Epidermal melanocyte (primary cell): ENCODE data around the gene UBAC1.
"Not testable (repeated sequence)": the region's sequence is repeated elsewhere in the genome, so short reads cannot be mapped to it uniquely, and the experiment has no call there.

ENCODE experiments used
- DNase-seq: peaks from one replicate; pipeline ENCODE4 v3.0.0; 2011; ENCODE audit warnings: low spot score; ENCODE audit not compliant: insufficient read length

UBAC1 gene

DNA sequence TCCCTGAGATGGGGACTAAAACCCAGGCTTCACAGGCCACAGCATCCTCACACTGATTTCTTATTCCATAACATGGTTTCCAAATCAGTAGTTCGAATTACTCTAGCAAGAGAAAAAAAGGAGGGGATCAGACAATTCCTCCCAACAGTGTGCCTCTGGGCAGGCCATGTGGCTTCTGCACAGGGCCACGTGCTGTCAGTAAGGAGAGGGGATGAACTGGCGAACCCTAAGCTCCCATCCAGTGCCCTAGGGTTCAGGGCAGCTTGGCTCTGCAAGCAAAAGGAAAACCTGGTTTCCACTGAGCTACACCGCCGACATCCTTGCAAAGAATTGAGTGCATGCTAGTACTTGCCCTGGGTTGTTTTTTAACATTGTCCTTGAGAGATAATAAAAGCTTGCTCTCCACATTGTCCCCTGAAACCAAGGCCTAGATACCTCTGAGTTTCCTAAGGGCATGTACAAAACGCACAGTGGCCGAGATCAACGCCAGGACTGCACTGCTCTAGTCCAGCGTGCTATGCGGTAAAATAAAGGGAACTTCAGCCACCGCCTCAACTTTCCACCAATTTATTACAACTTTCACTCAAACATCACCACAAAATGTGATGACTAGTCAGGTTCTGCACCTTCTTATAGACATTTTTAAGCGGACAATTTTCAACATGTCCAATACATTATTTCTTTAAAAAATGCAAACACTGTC lies 58.4 kb downstream of the UBAC1 start:
- no peak for DNase-seq

- DNase-seq, result no peak
Measured at GRCh38 chr9:135901826-135902225, 59.3 kb downstream of the UBAC1 start.

DNA sequence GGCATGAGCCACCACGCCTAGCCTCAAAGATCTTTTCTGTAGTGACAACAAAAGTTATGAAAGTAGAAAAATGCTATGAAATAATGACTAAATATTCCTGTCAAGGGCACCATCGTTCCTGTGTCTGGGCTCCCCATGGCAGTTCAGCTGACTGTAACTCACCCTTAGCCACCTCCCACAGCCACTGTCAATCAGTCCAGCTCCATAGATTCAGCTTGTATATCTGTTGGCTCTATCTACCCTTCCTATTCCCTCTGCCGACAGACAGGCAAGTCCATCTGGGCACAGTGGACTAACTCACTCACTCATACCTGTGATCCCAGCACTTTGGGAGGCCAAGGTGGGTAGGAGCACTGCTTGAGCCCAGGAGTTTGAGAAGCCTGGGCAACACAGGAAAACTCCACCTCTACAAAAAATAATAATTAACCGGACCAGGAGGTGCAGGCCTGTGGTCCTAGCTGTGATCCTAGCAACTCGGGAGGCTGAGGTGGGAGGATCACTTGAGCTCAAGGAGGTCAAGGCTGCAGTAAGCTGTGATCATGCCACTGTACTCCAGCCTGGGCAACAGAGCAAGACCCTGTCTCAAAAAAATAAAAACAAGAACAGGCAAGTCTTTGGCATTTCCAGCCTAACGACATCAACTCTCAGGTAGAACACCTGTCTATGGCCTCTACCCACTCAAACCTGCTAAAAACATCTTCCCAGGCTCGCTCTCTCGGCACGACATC lies 60.0 kb downstream of the UBAC1 start:
- no peak for DNase-seq

GRCh38 chr9:135898634-135899407 lies 62.4 kb downstream of the UBAC1 start:
- no peak for DNase-seq

- no peak for DNase-seq
Measured at GRCh38 chr9:135896626-135897025, 64.5 kb downstream of the UBAC1 start.

GRCh38 chr9:135896205-135896604 lies 65.0 kb downstream of the UBAC1 start:
- no peak for DNase-seq

DNA sequence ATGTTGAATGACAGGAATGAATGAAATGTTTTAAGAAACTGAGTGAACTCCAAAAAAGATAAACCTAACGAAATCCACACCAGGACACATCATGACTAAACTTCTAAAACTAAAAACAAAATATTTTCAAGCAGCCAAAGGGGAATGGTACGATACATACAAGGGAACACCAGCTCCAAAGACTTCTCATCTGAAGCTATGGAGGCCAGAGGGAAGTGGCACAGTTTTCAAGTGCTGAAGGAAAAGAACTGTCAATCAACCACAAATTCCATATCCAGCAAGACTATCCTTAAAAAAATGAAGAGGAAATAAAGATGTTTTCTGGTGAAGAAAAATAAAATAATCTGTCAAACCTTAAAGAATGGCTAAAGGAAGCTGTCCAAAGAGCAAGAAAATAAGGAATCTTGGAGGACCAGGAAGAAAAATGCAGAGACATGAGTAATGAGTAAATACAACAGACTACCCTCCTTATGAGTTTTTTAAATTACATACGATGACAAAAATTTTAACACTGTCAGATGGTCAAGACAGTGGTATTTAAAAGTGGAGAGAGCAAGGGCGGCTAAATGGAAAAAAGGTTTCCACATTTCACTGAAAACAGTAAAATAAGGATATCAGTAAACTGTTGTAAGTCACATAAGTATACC lies 65.8 kb downstream of the UBAC1 start:
- no peak for DNase-seq

GRCh38 chr9:135893104-135893503 lies 68.1 kb downstream of the UBAC1 start:
- DNase-seq, result no peak

GRCh38 chr9:135892327-135892726 lies 68.8 kb downstream of the UBAC1 start:
- DNase-seq, result not testable (repeated sequence)

- no peak for DNase-seq
Measured at GRCh38 chr9:135891027-135891631, 70.0 kb downstream of the UBAC1 start.

DNA sequence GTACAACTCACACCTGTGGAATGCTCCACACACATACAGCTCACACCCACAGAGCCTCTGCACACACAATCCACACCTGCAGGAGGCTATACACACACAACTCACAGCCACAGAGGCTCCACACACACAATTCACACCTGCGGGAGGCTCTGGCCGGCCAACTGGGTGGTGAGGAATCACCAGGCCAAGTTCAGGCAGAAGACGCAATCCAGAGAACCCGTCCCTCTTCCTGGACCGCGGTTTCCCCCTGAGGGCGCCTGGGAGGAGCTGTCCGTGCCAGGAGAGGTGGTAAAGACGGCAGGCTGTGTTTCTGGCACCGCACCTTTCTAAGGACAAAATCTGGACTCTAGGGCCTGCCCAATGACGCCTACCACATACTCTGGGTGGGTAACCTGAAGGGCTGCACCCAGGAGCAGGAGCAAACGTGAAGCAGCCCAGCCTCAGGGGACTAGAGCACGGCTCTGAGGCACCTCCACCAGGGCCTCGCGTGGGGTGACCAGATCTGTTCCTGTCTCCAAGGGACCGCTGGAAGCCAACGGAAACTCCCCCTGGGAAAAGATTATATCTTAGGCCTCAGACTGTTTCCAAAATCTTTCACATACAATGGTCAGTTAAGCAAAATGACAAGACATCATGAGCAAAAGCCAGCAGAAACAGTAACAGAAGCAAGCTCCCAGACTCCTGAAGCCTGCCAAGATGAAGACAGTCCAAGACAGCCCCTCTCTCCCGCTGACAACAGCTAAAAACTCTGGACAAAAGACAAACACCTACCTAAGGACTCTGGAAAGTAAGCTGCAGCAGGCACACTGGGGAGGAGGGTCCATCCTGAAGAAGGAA lies 70.8 kb downstream of the UBAC1 start:
- DNase-seq, result no peak

DNA sequence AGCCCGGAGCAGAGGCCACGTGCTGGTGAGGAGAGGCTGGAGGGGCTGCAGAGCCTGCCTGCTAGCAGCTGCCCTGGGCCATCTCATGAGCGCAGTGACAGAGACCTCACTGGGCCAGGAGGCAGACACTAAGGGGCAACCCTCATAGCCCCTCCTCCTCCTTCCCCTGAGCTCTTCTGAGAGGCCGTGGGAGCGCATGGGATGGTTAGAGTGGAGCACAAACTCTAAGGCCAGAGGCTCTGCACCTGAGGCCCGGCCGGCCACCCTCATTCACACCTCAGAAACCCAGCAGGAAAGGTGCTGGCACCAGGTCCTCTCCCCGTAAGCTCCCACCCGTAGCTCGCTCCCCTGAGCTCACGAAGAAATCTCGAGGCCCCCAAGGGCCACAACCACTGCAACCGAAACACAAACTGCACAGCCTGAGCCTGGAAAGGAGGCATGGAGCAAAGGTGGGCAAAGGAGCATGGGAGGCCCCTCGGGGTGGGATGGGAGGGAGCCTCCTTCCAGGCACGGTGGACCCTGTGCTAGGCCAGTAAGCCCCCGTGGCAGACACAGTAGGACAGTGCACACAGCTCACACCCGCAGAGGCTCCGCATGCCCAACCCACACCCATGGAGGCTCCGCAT lies 71.5 kb downstream of the UBAC1 start:
- no peak for DNase-seq

DNA sequence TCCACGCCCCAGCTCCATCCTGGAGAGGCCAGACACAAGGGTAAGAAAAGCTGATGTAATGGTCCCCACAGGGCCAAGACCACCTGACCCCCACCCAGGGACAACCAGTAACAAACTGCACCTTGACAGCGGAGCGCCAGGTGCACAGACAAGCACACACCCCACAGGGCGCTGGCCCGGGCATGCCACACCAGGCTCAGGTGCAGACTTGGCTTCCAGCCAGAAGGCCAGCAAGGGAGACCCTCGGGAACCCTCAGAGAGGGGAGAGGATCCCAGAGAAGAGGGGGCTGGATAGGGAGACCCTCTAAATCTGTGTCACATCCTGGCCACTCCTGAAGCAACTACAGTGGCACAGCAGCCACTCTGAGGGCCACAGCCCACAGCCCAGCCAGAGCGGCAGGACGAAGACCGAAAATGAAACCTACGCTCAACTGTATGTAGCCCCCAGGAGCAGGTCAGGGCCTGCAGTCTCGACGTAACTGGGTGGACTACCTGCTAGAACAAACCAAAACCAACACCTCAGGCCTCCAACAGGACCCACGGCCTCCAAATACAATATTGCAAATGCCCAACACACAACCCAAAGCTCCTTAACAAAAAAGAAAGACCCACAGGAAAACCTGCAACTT lies 72.3 kb downstream of the UBAC1 start:
- DNase-seq, result no peak

- DNase-seq, result no peak
Measured at GRCh38 chr9:135888126-135888765, 72.9 kb downstream of the UBAC1 start.

GRCh38 chr9:135887585-135888050 lies 73.6 kb downstream of the UBAC1 start:
- DNase-seq, result no peak

GRCh38 chr9:135887021-135887507 lies 74.1 kb downstream of the UBAC1 start:
- DNase-seq, result no peak

DNA sequence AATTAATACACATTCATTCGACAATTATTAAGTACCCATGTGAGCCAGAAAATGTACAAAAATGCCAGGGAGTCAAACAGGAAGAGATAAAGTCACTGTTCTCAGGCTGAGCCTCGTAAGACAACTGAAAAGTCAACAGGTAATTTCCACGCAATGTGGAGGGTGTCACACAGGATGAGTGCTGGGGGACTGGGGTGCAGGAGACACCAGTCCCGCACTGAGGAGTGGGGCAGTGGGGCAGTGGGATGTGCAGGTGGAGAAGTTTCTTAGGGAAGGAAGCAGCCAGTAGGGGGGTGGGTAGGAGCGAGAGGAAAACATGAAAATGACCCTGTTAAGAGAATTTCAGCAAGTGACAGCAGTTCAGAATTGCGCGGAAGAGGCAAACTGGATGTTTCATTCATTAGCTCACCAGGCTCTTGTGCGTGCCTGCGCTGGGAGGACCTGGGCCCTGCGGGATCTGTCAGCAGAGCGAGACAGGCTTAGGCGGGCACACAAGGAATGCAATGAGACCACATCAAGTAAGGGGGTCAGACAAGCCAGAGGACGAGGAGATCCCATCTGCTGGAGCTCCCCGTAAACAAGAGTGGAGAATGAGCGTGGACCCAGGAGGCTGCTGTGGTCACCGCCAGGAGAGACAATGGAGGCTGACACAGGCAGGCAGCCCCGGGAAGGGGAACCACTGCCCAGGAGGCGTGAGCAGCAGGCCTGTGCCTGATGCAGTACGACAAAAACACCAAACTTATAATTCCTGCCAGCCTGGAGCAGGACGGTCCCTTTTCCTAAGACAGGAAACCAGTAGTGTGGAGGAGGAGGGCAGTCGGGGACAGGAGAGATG lies 74.8 kb downstream of the UBAC1 start:
- no peak for DNase-seq
